Kidney (tissue), 14 donors: ENCODE measurements around the gene ZBTB21. TPM values are rescaled to one million over a fixed set of nuclear protein-coding genes. Genes with fewer than 3 reads are reported as not detected.
A peak's percentile ranks its signal among the peaks of the same experiment; 100 is the strongest.

ENCODE experiments used
- DNase-seq, 5 donors: peaks; one replicate each; pipeline ENCODE4 v3.0.0-alpha.2; 2013 to 2020
- FAIRE-seq: peaks from 2 replicates; lab custom pipeline; 2012; peaks lifted over from hg19 to GRCh38; lab: Jason Lieb, UNC
- H3K27ac ChIP-seq, 2 donors: one replicate each; pipeline ENCODE4 v1.7.0; 2013; ENCODE audit warnings: low read depth in 2 of 2, low read length in 2 of 2, inconsistent platforms in 1 of 2
- H3K27me3 ChIP-seq: one replicate; pipeline ENCODE4 v1.7.1; 2013; ENCODE audit warnings: low read length, inconsistent platforms; ENCODE audit not compliant: control insufficient read depth, insufficient read depth
- H3K36me3 ChIP-seq, 3 donors: one replicate each; pipeline versions ENCODE4 v1.7.0 to v1.7.1; 2013; ENCODE audit warnings: low read length in 3 of 3, control low read depth in 1 of 3, inconsistent platforms in 1 of 3; ENCODE audit not compliant: insufficient read depth in 3 of 3, control insufficient read depth in 2 of 3
- H3K4me1 ChIP-seq, 3 donors: one replicate each; pipeline versions ENCODE4 v1.7.0 to v1.7.1; 2013; ENCODE audit warnings: low read length in 3 of 3, inconsistent platforms in 1 of 3, low read depth in 1 of 3; ENCODE audit not compliant: control insufficient read depth in 2 of 3, insufficient read depth in 2 of 3
- H3K4me3 ChIP-seq, 3 donors: one replicate each; pipeline versions ENCODE4 v1.7.0 to v1.8.1; 2013; ENCODE audit warnings: low read length in 3 of 3, control low read depth in 1 of 3, inconsistent platforms in 1 of 3
- H3K9ac ChIP-seq, 3 donors: one replicate each; pipeline versions ENCODE4 v1.7.0 to v1.7.1; 2013; ENCODE audit warnings: low read length in 3 of 3, control low read depth in 1 of 3, inconsistent platforms in 1 of 3
- H3K9me3 ChIP-seq, 3 donors: one replicate each; pipeline versions ENCODE4 v1.7.0 to v1.7.1; 2013; ENCODE audit warnings: low read length in 3 of 3, control low read depth in 1 of 3, inconsistent platforms in 1 of 3; ENCODE audit not compliant: control insufficient read depth in 2 of 3, insufficient read depth in 1 of 3
- intact Hi-C: fragments of 100-400 bp; cut with DNase I; formaldehyde crosslinking; loops from one replicate; pipeline ENCODE4 v1.11.1; 2022
- polyA plus RNA-seq: library from polyadenylated mRNA; stranded (reverse); fragments of 350-450 nt; fragmentation: Illumina TruSeq; extraction: RNeasy Lipid Tissue Mini Kit (QIAGEN cat#74804); gene quantifications from one replicate; pipeline ENCODE4 v1.2.3, GENCODE V29; 2014; ENCODE audit warnings: low read depth, low replicate concordance; ENCODE audit not compliant: insufficient read depth
- total RNA-seq: library from RNA; stranded (reverse); fragmentation: NEBNext Ultra II Directional; extraction: Animal tissue kit (Norgen Biotek cat#: 25700); gene quantifications from one replicate; pipeline ENCODE4 v1.2.1, GENCODE V29; 2021
- TF ChIP-seq, protein P1 (sequence below): IDR thresholded peaks from 3 replicates; pipeline ENCODE4 v1.5.1; 2012; ENCODE audit warnings: mild to moderate bottlenecking, moderate library complexity, borderline replicate concordance; ENCODE audit not compliant: insufficient read depth; ENCODE audit errors: extremely low read depth
- donor health status: control.
- donor health status: control.
- donor health status: control.
- donor health status: control.
- donor health status: control.
- donor health status: DM: yes; HTN: yes; CAD: no.
- donor health status: Normal renal cell carcinoma (clear cell type).

The ZBTB21 gene
- total and polyA plus RNA-seq, 2 donors from 2014 or later: 2.3 to 16.0 TPM

DNA sequence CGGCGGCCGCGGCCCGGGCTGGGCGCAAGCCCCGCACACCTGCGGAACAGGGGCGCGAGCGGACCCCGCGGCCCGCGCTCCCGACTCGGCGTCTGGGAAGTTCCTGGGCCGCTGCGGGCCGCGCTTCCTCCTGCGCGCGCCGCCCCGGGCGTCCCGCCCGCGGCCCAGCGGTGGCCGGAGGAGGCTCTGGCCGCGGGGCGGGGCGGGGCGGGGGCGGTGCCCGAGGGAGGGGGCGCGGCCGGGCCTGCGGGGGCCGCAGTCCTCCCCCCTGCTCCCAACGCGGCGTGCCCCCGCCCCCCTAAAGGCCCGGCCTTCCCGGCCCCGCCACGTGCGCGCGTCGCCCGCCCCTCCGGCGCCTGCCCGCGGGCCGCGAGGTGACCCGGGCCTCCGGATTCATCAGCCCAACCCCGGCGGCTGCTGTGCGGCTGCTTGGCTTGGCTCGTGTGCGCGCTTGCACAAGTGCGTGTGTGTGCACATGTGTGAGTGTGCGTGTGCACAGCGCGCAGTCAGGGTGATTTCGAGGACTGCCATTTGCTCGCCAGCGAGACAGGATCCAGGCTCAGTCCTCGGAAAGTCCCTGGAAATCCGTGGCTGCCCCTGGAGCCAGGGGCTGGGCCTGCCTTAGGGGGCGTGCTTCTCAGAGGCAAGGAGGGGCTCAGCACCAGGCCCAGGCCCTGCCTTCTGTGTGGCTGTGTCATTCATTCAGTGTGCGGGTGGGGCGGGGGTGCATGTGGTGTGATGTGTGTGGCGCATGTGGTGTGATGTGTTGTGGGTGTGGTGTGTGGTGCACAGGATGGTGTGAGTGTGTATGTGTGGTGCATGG is 56.1 kb downstream of the ZBTB21 start, which contains the start of gene C2CD2:
C2CD2 (minus strand) TSS at position 188 of the 823 bp plus-strand sequence. CDS start 370 bp downstream, outside the sequence.
- H3K36me3 ChIP-seq: no peaks in the 10 kb centered on the region
- H3K27ac ChIP-seq: peak within 1 kb of the TSS in 1 of 2 donors; percentile 42
- no peaks in the 10 kb centered on the region for H3K9me3 ChIP-seq
- TF ChIP-seq, protein P1, sequence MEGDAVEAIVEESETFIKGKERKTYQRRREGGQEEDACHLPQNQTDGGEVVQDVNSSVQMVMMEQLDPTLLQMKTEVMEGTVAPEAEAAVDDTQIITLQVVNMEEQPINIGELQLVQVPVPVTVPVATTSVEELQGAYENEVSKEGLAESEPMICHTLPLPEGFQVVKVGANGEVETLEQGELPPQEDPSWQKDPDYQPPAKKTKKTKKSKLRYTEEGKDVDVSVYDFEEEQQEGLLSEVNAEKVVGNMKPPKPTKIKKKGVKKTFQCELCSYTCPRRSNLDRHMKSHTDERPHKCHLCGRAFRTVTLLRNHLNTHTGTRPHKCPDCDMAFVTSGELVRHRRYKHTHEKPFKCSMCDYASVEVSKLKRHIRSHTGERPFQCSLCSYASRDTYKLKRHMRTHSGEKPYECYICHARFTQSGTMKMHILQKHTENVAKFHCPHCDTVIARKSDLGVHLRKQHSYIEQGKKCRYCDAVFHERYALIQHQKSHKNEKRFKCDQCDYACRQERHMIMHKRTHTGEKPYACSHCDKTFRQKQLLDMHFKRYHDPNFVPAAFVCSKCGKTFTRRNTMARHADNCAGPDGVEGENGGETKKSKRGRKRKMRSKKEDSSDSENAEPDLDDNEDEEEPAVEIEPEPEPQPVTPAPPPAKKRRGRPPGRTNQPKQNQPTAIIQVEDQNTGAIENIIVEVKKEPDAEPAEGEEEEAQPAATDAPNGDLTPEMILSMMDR: no peak
- H3K4me3 ChIP-seq: peak within 1 kb of the TSS; percentile 31 to 71 (median 33)
- no peak for FAIRE-seq
- H3K4me1 ChIP-seq: peaks cover 0 to 30% (median 11%) of the 10 kb centered on the region in 3 donors
- H3K27me3 ChIP-seq: no peaks in the 10 kb centered on the region
- DNase-seq: peak; percentile 70 to 92 (median 85)
- peak within 1 kb of the TSS in 2 of 3 donors; percentile 9 to 67 for H3K9ac ChIP-seq
- intact Hi-C loops: no loop called here

DNA sequence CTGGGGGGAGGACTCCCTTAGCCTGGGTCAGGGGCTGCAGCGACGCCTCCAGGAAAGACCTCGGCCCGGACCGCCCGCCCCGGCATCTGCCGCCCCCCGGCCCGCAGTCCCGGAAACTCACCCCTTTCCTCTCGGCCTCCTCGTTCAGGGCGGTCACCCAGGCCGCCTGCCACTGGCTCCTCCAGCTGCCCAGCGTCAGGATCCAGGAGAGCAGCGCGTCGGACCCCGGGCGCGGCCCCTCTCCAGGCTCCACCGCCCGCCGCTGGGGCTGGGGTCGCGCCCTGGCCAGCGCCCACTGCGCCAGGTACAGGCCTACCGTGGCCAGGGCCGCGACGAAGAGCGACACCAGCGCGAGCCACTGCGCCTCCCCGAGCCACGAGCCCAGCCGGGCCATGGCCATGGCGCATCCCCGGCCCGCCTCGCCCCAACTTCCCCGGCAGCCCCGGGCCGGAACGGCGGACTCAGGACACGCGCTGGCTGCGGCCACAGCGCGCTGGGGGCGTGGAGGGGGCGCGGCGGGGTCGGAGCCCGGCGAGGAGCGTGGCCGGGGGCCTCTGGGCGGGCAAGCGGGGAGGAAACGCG is 56.8 kb downstream of the ZBTB21 start:
- no peak for FAIRE-seq
- H3K4me1 ChIP-seq: peaks cover 0 to 31% (median 9%) of the 10 kb centered on the region in 3 donors
- peak overlapping the region; percentile 31 to 71 (median 31) for H3K4me3 ChIP-seq
- DNase-seq: peak in 2 of 5 donors; percentile 44 to 82
- H3K27ac ChIP-seq: peak overlapping the region in 1 of 2 donors; percentile 20
- no peaks in the 10 kb centered on the region for H3K9me3 ChIP-seq
- no peaks in the 10 kb centered on the region for H3K36me3 ChIP-seq
- TF ChIP-seq, protein P1: no peak
- intact Hi-C loops: no loop called here
- H3K9ac ChIP-seq: peak overlapping the region in 2 of 3 donors; percentile 9 to 67
- H3K27me3 ChIP-seq: no peaks in the 10 kb centered on the region

DNA sequence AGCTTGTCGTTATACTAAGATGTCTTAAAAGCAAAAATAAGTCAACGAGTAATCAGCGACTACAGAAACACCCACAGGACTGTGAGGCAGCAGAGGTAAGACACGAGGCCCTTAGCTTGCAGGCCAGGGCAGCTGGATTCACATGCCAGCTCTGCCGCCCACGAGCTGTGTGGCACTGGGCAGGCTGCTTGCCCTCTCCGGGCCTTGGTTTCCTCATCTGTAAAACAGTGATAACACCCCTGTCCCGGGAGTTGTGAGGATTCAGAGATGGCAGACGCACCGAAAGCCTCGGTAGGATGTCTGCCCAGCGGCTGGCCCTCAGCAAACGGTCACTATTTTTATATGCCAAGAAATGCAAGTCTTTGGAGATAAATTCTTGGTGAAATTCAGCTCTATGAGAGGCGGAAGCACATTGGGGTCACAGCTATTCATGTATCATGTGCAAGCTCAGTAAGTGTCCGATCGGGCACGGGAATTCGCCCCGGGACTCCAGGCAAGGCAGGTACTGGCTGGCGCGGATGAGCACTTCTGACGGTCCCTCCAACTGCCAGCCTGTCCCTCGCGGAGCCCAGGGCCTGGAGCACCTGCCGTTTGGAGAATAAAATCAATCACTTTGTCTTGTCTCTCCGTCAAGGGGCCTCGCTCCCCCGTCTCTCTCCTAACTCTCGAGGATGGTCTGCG is 57.5 kb downstream of the ZBTB21 start:
- Histone ChIP-seq H3K4me3 (peak overlapping the region; percentile 31 to 71 (median 31)), H3K9ac (peak overlapping the region in 1 of 3 donors; percentile 67), H3K36me3 (no peaks in the 10 kb centered on the region), H3K4me1 (peaks cover 0 to 27% (median 6%) of the 10 kb centered on the region in 3 donors), H3K9me3 (no peaks in the 10 kb centered on the region), H3K27ac (no peak overlapping the region), H3K27me3 (no peaks in the 10 kb centered on the region)
- TF ChIP-seq, protein P1: no peak
- intact Hi-C loops: no loop called here
- FAIRE-seq (no peak), DNase-seq (peak in 2 of 5 donors; percentile 30 to 78)
